CD4-positive, alpha-beta T cell treated with Interleukin-6 for 4 hours (primary cell): ENCODE data around the gene SLC5A6.
A peak's percentile ranks its signal among the peaks of the same experiment; 100 is the strongest.

Experiments
- DNase-seq: peaks from one replicate; pipeline ENCODE4 v3.0.0-alpha.2; 2020; ENCODE audit warnings: mixed read lengths

The SLC5A6 gene

GRCh38 chr2:27236136-27236535 lies 24.1 kb upstream of the SLC5A6 start:
- DNase-seq = no peak

- no peak for DNase-seq
These were observed 21.3 kb upstream of the SLC5A6 start for GRCh38 chr2:27233341-27233740.

- no peak for DNase-seq
These were observed 19.9 kb upstream of the SLC5A6 start for GRCh38 chr2:27231921-27232320.

- DNase-seq = no peak
These were observed 15.4 kb upstream of the SLC5A6 start for GRCh38 chr2:27227501-27227900.

GRCh38 chr2:27225526-27225925 lies 13.5 kb upstream of the SLC5A6 start:
- no peak for DNase-seq

GRCh38 chr2:27223416-27223815 lies 11.3 kb upstream of the SLC5A6 start:
- no peak for DNase-seq

GRCh38 chr2:27222407-27222806 lies 10.3 kb upstream of the SLC5A6 start:
- no peak for DNase-seq

GRCh38 chr2:27221166-27221565 lies 9.1 kb upstream of the SLC5A6 start:
- DNase-seq = no peak

GRCh38 chr2:27220091-27220490 lies 8.0 kb upstream of the SLC5A6 start:
- no peak for DNase-seq

- DNase-seq = no peak
These were observed 7.0 kb upstream of the SLC5A6 start for GRCh38 chr2:27219091-27219490.

- DNase-seq = no peak
These were observed 6.5 kb upstream of the SLC5A6 start for GRCh38 chr2:27218614-27219013.

- peak; percentile 89 for DNase-seq
These were observed 5.4 kb upstream of the SLC5A6 start, which contains the start of gene CAD for GRCh38 chr2:27217173-27218121. Gene CAD (plus strand): TSS chr2:27217369. CDS start chr2:27217552, 183 bp downstream.

- no peak for DNase-seq
These were observed 4.5 kb upstream of the SLC5A6 start for GRCh38 chr2:27216416-27217137.

GRCh38 chr2:27214941-27215340 lies 2.9 kb upstream of the SLC5A6 start:
- no peak for DNase-seq

- no peak for DNase-seq
These were observed 781 bp upstream of the SLC5A6 start for GRCh38 chr2:27212626-27213471.

GRCh38 chr2:27211241-27211942 lies 676 bp downstream of the SLC5A6 start:
- DNase-seq = no peak

- DNase-seq = no peak
These were observed 2.3 kb downstream of the SLC5A6 start for GRCh38 chr2:27209621-27210401.

- DNase-seq = no peak
These were observed 3.5 kb downstream of the SLC5A6 start for GRCh38 chr2:27208486-27209050.

GRCh38 chr2:27206346-27206745 lies 5.7 kb downstream of the SLC5A6 start:
- no peak for DNase-seq

GRCh38 chr2:27205206-27205605 lies 6.9 kb downstream of the SLC5A6 start:
- DNase-seq = no peak

GRCh38 chr2:27204566-27204965 lies 7.5 kb downstream of the SLC5A6 start:
- no peak for DNase-seq
